Colon (tissue), 2 donors: ENCODE results near the gene FMN1.

ENCODE experiments used
- FAIRE-seq: peaks from 2 replicates; lab custom pipeline; 2012; peaks lifted over from hg19 to GRCh38; lab: Jason Lieb, UNC
- donor health status: control.
- donor health status: control.

FMN1 gene

GRCh38 chr15:33055962-33056361 is 138.6 kb downstream of the FMN1 start:
- FAIRE-seq, result no peak

DNA sequence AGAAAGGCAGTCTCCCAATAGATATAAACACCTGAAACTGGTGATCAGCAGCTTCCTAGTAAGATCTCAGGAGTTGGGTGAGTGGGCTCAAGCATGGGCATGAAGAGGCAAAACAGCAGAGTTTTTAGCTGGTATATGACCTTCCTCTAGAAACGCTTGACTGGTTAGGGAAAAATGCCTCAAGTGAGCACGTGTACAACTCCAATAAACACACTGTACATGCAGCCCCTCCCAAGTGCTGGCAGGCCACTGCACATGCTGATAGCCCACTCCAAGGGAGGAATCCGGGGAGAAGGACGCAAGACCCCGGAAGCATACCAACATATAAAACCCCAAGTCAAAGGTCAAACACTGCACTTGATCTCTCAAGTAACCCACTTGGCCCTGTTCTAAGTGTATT is 143.0 kb downstream of the FMN1 start:
- FAIRE-seq, result no peak

- no peak for FAIRE-seq
These were observed 146.3 kb downstream of the FMN1 start for GRCh38 chr15:33048255-33048654.

GRCh38 chr15:33047077-33047476 is 147.4 kb downstream of the FMN1 start:
- no peak for FAIRE-seq

DNA sequence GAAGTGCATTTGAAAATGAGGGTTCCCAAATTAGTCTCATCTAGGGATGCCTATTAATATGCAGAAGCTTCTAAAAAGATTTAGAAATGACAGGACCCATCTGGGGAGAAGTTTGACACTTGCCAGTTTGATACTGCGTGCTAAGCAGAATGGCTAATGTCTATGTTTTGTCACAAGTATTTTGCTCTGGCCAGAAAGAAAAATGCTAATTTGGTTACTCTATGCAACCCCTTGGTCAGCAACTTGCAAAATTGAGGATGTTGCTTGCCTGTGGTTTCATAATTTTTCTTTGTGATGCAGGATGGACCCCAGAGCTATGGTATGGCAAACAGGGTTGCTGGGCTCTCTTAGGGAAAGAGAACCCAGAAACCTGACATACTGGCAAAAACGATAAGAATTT is 148.2 kb downstream of the FMN1 start:
- no peak for FAIRE-seq

DNA sequence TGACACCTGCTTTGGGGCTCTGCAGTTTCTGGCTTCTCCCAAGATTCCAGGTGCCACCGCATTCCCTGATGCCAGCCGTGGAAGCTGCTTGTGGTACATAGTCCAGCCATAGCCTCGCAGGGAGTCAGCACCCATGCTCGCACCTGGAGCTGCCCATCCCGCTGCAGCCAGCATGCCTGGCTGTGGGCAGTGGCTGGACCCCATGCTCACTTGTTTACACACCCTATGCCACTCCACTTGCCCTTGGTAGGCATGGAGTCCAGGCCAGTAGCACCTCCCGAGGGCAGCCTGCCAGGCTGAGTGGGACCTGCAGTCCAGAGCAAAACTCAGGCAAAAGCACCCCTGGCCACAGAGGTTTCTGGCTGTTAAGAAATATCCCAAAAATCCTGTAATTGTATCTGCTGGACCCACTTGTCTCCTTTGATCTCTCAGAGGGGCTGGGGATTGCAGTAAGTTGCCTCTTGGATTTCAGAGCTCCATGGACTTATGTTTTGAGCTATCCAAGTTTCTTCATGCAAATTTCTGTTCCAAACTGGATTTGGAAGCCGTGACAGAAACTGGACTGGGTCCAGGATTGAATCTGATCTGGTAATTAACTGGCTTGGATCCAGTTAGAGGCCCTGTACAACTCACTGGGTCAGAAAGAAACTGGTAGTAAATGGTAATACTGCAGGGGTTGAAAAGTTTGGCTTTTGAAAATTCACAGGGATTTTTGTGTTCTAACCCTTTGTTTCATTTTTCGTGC is 149.3 kb downstream of the FMN1 start:
- FAIRE-seq, result no peak

- no peak for FAIRE-seq
These were observed 149.9 kb downstream of the FMN1 start for GRCh38 chr15:33044598-33044997.

- no peak for FAIRE-seq
These were observed 150.9 kb downstream of the FMN1 start for GRCh38 chr15:33043636-33044035.

GRCh38 chr15:33040496-33040895 is 154.0 kb downstream of the FMN1 start:
- no peak for FAIRE-seq

GRCh38 chr15:33034588-33034987 is 159.9 kb downstream of the FMN1 start:
- no peak for FAIRE-seq

DNA sequence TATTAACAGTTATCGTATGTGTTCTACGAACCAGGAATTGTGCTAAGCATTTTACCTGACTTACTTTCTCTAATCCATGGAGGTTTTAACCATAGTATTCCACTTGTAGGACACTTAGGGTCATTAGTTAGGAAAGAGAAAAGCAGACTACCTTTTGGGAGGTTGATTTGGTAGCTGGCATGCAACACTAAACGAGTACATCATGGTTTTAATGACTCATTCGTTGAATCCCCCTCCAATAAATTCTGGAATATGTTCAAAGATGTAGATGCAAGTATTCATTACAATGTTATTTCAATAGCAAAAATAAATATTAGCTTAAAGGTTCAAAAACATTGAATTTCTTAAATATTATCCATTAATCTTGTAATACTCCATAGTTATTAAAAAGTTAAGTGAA is 162.5 kb downstream of the FMN1 start:
- no peak for FAIRE-seq

DNA sequence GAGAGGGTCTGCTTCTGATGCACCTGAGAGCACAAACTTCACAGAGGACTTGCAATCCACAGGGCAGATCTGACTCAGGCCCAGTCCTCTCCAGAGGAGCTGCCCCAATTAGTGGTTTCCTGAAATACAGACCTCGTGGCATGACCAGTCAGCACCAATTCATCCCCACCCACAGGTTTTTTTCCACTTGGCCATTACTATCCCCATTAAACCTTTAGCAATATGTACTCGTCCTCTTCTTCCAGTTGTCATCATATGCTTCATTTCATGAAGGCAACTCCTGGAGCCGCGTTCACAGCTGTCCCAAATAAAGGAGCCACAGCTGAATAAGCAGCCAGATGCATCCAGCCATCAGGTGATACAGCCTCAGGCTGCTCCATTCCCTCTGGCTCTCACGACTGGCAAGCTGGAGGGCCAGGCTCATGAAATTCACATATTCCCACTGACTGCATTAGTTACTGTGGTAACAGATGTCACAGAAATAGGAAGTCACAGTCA is 163.1 kb downstream of the FMN1 start:
- no peak for FAIRE-seq

DNA sequence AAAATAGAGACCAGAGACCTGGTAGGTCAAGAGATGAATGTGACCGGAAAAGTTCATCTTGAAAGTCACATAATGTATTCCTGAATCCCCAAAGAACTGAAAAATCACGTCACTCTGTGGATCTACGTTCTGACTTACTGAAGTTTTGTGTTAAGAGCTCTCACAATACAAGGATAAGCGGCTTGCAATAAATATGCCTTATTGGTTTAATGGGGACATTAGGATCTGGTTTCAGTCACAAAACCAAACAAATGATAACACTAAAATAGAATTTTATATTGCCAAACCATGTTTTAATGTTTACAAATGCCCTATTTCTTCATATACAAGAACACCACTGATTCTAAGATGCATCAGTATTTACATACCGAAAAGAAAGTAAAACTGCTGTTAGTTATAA is 164.2 kb downstream of the FMN1 start:
- no peak for FAIRE-seq

GRCh38 chr15:33029109-33029652 is 165.3 kb downstream of the FMN1 start:
- no peak for FAIRE-seq

DNA sequence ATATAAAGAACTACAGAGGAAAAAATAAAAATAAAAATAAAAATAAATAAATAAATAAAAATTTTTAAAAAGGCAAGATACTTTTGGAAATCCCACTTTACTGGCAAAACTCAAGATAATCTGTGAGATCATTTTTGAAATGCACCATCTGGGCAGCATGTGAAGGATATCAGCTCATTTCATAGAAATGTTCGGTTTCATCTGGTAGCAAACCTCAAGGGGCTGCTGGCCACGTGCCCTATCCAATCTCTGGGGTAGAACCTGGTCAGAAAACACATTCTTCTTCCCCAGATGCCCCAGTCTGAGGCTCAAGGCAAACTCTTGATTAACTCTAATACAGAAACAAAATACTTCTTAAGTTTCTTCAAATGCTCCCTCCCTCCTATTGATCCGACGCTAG is 166.0 kb downstream of the FMN1 start:
- FAIRE-seq, result no peak

DNA sequence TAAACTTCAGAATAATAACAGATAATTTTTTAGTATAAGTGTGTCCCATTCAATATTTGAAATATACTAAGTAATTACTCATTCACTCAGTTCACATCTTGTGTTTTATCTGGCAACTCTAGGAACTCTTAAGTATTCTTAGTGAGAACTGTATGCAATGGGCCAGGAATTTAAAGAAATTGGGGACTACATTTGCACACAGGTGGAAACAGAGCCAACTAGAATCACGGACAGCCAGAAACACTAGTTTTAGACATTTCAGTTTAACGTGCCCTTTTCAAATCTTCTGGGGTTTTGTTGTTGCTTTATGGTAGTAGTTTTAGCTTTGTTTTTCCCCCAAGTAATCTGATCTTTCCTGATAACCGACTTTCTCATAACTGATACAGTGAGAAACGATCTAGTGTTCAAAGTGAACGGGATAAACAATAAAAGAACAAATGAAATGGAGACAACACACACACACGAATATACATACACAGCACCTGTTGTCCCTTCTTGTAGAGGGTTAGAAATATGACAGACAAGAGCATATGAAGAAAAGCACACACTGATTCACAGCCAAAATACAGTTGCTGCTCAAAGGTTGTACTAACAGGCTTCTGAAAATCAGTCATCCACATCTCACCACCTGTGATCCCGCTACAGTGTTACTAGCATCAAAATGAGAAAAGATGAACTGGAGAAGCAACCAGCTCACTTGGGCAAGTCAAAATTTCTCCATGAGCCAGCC is 167.0 kb downstream of the FMN1 start:
- no peak for FAIRE-seq

GRCh38 chr15:33026614-33027013 is 167.9 kb downstream of the FMN1 start:
- FAIRE-seq, result no peak

DNA sequence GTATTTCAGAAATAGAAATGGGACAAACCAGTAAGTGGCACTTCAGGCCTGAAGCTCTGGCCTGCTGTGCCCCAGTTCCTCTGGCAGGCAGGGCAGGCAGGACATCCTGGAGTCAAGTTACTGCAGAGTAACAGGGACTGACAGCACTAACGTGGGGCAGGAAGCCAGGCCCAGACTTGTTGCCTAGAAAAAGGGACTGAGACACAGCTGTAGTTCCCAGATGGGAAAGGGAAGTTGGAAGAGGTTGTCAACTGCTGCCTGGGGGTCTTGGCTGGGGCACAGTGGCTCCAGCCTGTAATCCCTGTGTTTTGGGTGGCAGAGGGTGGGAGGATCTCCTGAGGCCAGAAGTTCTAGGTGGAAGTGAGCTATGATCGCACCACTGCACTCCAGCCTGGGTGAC is 171.9 kb downstream of the FMN1 start:
- FAIRE-seq, result no peak

DNA sequence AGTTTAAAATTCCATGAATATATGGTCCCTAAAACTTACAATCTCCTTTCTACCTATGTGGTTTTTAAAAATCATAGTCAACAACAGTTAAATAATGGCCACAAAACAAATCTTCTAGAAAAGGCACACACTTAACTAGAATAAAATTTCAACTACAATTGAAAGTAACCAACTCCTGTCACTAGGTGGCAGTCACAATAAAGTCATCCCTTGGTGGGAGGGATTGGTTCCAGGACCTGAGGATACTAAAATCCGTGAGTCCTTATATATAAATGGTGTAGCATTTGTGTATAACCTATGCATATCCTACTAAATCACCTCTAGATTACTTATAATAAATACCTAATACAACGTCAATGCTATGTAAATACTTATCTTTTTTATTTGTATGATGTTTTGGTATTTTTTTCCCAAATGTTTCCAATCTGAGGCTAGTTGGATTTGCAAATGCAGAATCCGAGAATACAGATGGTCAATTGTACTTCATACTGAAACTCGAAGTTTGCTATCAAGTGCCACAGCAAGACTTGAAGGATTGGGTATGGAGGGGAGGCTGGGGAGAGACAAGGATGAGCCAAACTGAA is 172.6 kb downstream of the FMN1 start:
- no peak for FAIRE-seq

DNA sequence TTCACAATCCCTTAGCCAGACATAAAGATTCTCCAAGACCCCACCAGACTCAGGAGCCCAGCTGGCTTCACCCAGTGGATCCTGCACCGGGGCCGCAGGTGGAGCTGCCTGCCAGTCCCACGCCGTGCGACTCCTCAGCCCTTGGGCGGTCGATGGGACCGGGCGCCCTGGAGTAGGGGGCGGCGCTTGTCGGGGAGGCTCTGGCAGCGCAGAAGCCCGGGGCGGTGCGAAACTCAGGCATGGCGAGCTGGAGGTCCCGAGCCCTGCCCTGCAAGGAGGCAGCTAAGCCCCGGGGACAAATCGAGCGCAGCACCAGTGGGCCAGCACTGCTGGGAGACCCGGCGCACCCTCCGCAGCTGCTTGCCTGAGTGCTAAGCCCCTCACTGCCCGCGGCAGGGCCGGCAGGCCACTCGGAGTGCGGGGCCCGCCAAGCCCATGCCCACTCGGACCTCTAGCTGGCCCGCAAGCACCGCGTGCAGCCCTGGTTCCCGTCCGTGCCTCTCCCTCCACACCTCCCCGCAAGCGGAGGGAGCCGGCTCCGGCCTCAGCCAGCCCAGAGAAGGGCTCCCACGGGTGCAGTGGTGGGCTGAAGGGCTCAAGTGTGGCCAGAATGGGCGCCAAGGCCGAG is 175.0 kb downstream of the FMN1 start:
- FAIRE-seq, result no peak

DNA sequence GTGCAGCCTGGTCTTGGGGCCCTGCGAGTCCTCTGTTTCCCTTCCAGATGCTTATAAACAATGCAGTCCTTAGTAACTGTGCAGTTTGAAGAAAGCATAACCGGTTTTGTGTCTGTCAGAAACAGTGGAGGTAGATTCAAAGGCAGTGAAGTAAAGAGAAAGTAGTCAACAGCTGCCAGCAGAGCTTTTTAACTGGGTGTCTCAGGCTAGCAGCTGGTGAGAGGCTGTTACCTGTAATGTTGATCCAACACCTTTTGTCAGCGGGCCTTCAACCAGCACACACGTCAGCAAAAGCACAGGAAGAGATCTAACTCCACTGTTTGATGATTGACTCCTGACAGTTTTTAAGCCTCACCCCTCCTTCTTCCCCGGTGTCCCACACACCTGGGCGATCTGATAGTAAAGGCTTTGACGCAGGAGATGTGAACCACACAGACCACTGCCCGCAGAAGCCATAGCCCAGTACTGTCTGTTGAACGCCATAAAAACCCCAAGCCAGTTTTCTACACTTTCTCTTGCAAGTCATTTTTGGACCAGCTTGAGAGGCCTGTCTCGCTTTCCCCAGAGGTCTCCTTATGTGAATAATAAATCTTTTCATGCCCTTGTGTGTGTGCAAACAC is 178.0 kb downstream of the FMN1 start:
- no peak for FAIRE-seq

- no peak for FAIRE-seq
These were observed 179.9 kb downstream of the FMN1 start for GRCh38 chr15:33014586-33014985.
